K562 (cell line): ENCODE results near the gene SCN4A. TPM values are rescaled to one million over a fixed set of nuclear protein-coding genes. Genes with fewer than 3 reads are reported as not detected.
A peak's percentile ranks its signal among the peaks of the same experiment; 100 is the strongest.

Experiments
- ARID1B ChIP-seq: fragments of 450-650 bp; IDR thresholded peaks from 2 replicates; pipeline ENCODE4 v1.6.1; 2016; ENCODE audit warnings: antibody characterized with exemption, mild to moderate bottlenecking, inconsistent platforms
- CHD4 ChIP-seq: fragments of 200-600 bp; sonication (generic); IDR thresholded peaks from 3 replicates; pipeline ENCODE4 v1.6.1; 2012; ENCODE audit warnings: low read depth, mild to moderate bottlenecking, mixed read lengths, low read length, inconsistent platforms; ENCODE audit not compliant: insufficient read depth, insufficient replicate concordance, poor library complexity, severe bottlenecking
- CTBP1 ChIP-seq: fragments of 450-650 bp; IDR thresholded peaks from 2 replicates; pipeline ENCODE4 v1.6.1; 2016; ENCODE audit warnings: borderline replicate concordance
- E2F6 ChIP-seq, 2 experiments: IDR thresholded peaks; 2 replicates each; pipeline ENCODE4 v1.6.1; 2011; ENCODE audit warnings: borderline replicate concordance in 1 of 2, control low read depth in 1 of 2, low read depth in 1 of 2, low read length in 1 of 2, mild to moderate bottlenecking in 1 of 2, mixed read lengths in 1 of 2, moderate library complexity in 1 of 2; ENCODE audit not compliant: insufficient read depth in 1 of 2, insufficient read length in 1 of 2, poor library complexity in 1 of 2, severe bottlenecking in 1 of 2; ENCODE audit errors: extremely low read depth in 1 of 2
- EGR1 ChIP-seq: fragments of 450-650 bp; conservative IDR thresholded peaks from 2 replicates; pipeline ENCODE4 v1.6.1; 2017; ENCODE audit warnings: mild to moderate bottlenecking
- ESRRA ChIP-seq: fragments of 450-650 bp; IDR thresholded peaks from 2 replicates; pipeline ENCODE4 v1.6.1; 2014; ENCODE audit warnings: low read depth, mild to moderate bottlenecking, moderate library complexity, borderline replicate concordance
- KLF6 ChIP-seq: fragments of 250-450 bp; sonication (Bioruptor Pico); IDR thresholded peaks from 2 replicates; pipeline ENCODE4 v1.4.0; 2020; ENCODE audit warnings: mild to moderate bottlenecking, moderate library complexity, borderline replicate concordance
- MITF ChIP-seq: IDR thresholded peaks from 2 replicates; pipeline ENCODE4 v1.6.1; 2014; ENCODE audit warnings: antibody characterized with exemption
- MNT ChIP-seq, 2 experiments: fragments of 450-650 bp; conservative IDR thresholded peaks; 2 replicates each; pipeline ENCODE4 v1.6.1; 2017; ENCODE audit warnings: mild to moderate bottlenecking in 2 of 2, moderate library complexity in 2 of 2
- NUFIP1 ChIP-seq: fragments of 450-650 bp; IDR thresholded peaks from 2 replicates; pipeline ENCODE4 v1.6.1; 2018; ENCODE audit not compliant: partially characterized antibody
- OTX1 ChIP-seq: fragments of 450-650 bp; formaldehyde crosslinking; IDR thresholded peaks from 2 replicates; pipeline ENCODE4 v1.4.0; 2022; ENCODE audit warnings: mild to moderate bottlenecking
- RBBP5 ChIP-seq: fragments of 200-600 bp; sonication (generic); IDR thresholded peaks from 2 replicates; pipeline ENCODE4 v1.6.1; 2012; ENCODE audit warnings: borderline replicate concordance, mild to moderate bottlenecking, low read length, control low read depth, inconsistent platforms; ENCODE audit not compliant: insufficient read depth, poor library complexity, severe bottlenecking
- RBM17 ChIP-seq: fragments of 200-400 bp; formaldehyde crosslinking; IDR thresholded peaks from 2 replicates; pipeline ENCODE4 v1.6.1; 2017; ENCODE audit warnings: low read depth, mild to moderate bottlenecking, low read length, borderline replicate concordance
- SMAD1 ChIP-seq: fragments of 150-350 bp; IDR thresholded peaks from 2 replicates; pipeline ENCODE4 v1.6.1; 2014; ENCODE audit warnings: low read length, low read depth; ENCODE audit not compliant: partially characterized antibody
- TBL1XR1 ChIP-seq, 2 experiments: IDR thresholded peaks; 2 replicates each; pipeline ENCODE4 v1.6.1; 2012; ENCODE audit warnings: improper control_type of control experiment in 2 of 2, low read length in 2 of 2, mild to moderate bottlenecking in 1 of 2
- ZC3H8 ChIP-seq: fragments of 450-650 bp; IDR thresholded peaks from 2 replicates; pipeline ENCODE4 v1.6.1; 2017
- ZFX ChIP-seq: sonication (generic); formaldehyde crosslinking; IDR thresholded peaks from 2 replicates; pipeline ENCODE4 v1.8.0; 2022; ENCODE audit warnings: mild to moderate bottlenecking, missing genetic modification reagents, moderate library complexity
- ZNF143 ChIP-seq: sonication (generic); formaldehyde crosslinking; IDR thresholded peaks from 2 replicates; pipeline ENCODE4 v1.9.0; 2022; ENCODE audit warnings: mild to moderate bottlenecking, missing genetic modification reagents
- ZNF655 ChIP-seq: fragments of 250-450 bp; sonication (Bioruptor Pico); IDR thresholded peaks from 2 replicates; pipeline ENCODE4 v1.5.0; 2021
- polyA plus RNA-seq, 8 experiments: library from polyadenylated mRNA; depleted of rRNA in 4 of 8; stranded (reverse) in 5 of 8; unstranded in 3 of 8; fragments of >200 nt; fragmentation: Nextera tagmentation in 2 of 8; fragmentation: Illumina TruSeq in 1 of 8; extraction: Ambion mirVana in 2 of 8; extraction: Trizol in 1 of 8; gene quantifications; 2 replicates each; pipeline versions ENCODE4 v1.2.1 to v1.2.3, GENCODE V29; 2011 to 2014; ENCODE audit warnings: inconsistent platforms in 1 of 8, missing spikeins in 1 of 8
- total RNA-seq, 7 experiments: library from RNA; depleted of rRNA in 6 of 7; stranded (reverse); fragments of >200 nt in 6 of 7; fragmentation: Illumina TruSeq in 2 of 7; extraction: Trizol in 2 of 7; gene quantifications; 2 replicates each; pipeline versions ENCODE4 v1.2.1 to v1.2.3, GENCODE V29; 2011 to 2021; ENCODE audit warnings: low replicate concordance in 1 of 7
- TF ChIP-seq, protein P1 (sequence below): fragments of 450-650 bp; formaldehyde crosslinking; IDR thresholded peaks from 2 replicates; pipeline ENCODE4 v1.4.0; 2020; ENCODE audit warnings: mild to moderate bottlenecking, mixed read lengths

SCN4A gene
- total and polyA plus RNA-seq, 9 of the 15 experiments (the other 6 are each of a cell fraction or from before 2014, with no cell fraction given), result 0.29 to 2.6 (median 1.4) TPM

- TF ChIP-seq RBBP5 (no peak), OTX1 (CRISPR knock-in tag) (no peak), EGR1 (no peak), CHD4 (no peak), TBL1XR1 (IDR thresholded peaks at IDR 0.05; ENCODE audit: low read length in 2 of 2) (no peak; a peak in 1 of 4 replicates), ARID1B (peak; percentile 96), ZFX (CRISPR knock-in tag) (peak; percentile 80), KLF6 (CRISPR knock-in tag) (0 out of 2 replicates have a peak, but pooled peaks have one; percentile 5), ZNF655 (CRISPR knock-in tag) (no peak), CTBP1 (peak; percentile 93), MITF (peak; percentile 93), MNT (conservative IDR thresholded peaks at IDR 0.05) (peak; percentile 94 to 97), E2F6 (IDR thresholded peaks at IDR 0.05; ENCODE audit: borderline replicate concordance in 1 of 2, extremely low read depth in 1 of 2, insufficient read depth in 1 of 2, insufficient read length in 1 of 2, low read depth in 1 of 2, low read length in 1 of 2, poor library complexity in 1 of 2, severe bottlenecking in 1 of 2) (peak; percentile 55 to 76), ZC3H8 (no peak), NUFIP1 (no peak), RBM17 (no peak), ESRRA (peak; percentile 38; the same call in 1 of the 2 replicates), SMAD1 (no peak), ZNF143 (CRISPR knock-in tag) (no peak; the same call in 1 of the 2 replicates)
- TF ChIP-seq, protein P1, sequence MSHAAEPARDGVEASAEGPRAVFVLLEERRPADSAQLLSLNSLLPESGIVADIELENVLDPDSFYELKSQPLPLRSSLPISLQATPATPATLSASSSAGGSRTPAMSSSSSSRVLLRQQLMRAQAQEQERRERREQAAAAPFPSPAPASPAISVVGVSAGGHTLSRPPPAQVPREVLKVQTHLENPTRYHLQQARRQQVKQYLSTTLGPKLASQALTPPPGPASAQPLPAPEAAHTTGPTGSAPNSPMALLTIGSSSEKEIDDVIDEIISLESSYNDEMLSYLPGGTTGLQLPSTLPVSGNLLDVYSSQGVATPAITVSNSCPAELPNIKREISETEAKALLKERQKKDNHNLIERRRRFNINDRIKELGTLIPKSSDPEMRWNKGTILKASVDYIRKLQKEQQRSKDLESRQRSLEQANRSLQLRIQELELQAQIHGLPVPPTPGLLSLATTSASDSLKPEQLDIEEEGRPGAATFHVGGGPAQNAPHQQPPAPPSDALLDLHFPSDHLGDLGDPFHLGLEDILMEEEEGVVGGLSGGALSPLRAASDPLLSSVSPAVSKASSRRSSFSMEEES (CRISPR knock-in tag), result no peak
Observed at GRCh38 chr17:64006361-64007088, 33.8 kb upstream of the SCN4A start (continued).
